Panc1 (cell line): ENCODE measurements around the gene TDRD7. TPM values are rescaled to one million over a fixed set of nuclear protein-coding genes. Genes with fewer than 3 reads are reported as not detected.

Experiments used
- ATAC-seq: fragments of 200-7000 bp; cut with Tn5 transposase; 2 replicates; pipeline ENCODE4 v1.9.1; 2020; ENCODE audit warnings: mild to moderate bottlenecking, moderate library complexity
- BruUV-seq: library from RNA; stranded (reverse); fragments of 400-500 nt; replicated peaks from 2 replicates; lab custom pipeline; 2021; lab: Mats Ljungman, UMichigan
- CTCF ChIA-PET: fragments of 300-600 bp; sonication (Branson Sonifier 250); formaldehyde crosslinking; loops from one replicate; lab custom pipeline; 2022; ENCODE audit warnings: antibody characterized with exemption; lab: Charles Lee
- POLR2A ChIA-PET: fragments of 300-600 bp; sonication (Branson Sonifier 250); formaldehyde crosslinking; loops from one replicate; lab custom pipeline; 2022; ENCODE audit warnings: antibody characterized with exemption; lab: Charles Lee
- DNase-seq: peaks from one replicate; pipeline ENCODE4 v3.0.0-alpha.2; 2010; ENCODE audit warnings: low read depth, low spot score
- H3K27ac ChIP-seq: 2 replicates; pipeline ENCODE4 v1.5.1; 2011; ENCODE audit warnings: mild to moderate bottlenecking, low read length, inconsistent platforms
- H3K27me3 ChIP-seq: fragments of 200-500 bp; sonication (Bioruptor generic); 2 replicates; pipeline ENCODE4 v1.6.0; 2014; ENCODE audit warnings: low read length, inconsistent platforms; ENCODE audit not compliant: control insufficient read depth, insufficient read depth
- H3K36me3 ChIP-seq: fragments of 200-500 bp; sonication (Bioruptor generic); 2 replicates; pipeline ENCODE4 v1.5.1; 2014; ENCODE audit warnings: inconsistent platforms, mild to moderate bottlenecking, low read length, moderate library complexity; ENCODE audit not compliant: control insufficient read depth, insufficient read depth
- H3K4me1 ChIP-seq: 2 replicates; pipeline ENCODE4 v1.5.1; 2011; ENCODE audit warnings: inconsistent platforms, mild to moderate bottlenecking, low read length, moderate library complexity; ENCODE audit not compliant: control insufficient read depth, insufficient read depth
- H3K4me3 ChIP-seq, 2 experiments: 2 replicates each; pipeline ENCODE4 v1.5.1; 2011 to 2012; ENCODE audit warnings: low read depth in 2 of 2, low read length in 2 of 2, mild to moderate bottlenecking in 2 of 2, inconsistent platforms in 1 of 2, moderate library complexity in 1 of 2
- H3K9me3 ChIP-seq: fragments of 200-500 bp; sonication (Bioruptor generic); 2 replicates; pipeline ENCODE4 v1.5.1; 2014; ENCODE audit warnings: low read depth, mild to moderate bottlenecking, inconsistent platforms, low read length, moderate library complexity; ENCODE audit not compliant: control insufficient read depth, insufficient read depth
- POLR2AphosphoS5 ChIP-seq: IDR thresholded peaks from 2 replicates; pipeline ENCODE4 v1.6.1; 2012; ENCODE audit warnings: mild to moderate bottlenecking, low read depth, low read length, moderate library complexity
- SIN3A ChIP-seq: IDR thresholded peaks from 2 replicates; pipeline ENCODE4 v1.6.1; 2012; ENCODE audit warnings: low read depth, mild to moderate bottlenecking, low read length, moderate library complexity, borderline replicate concordance; ENCODE audit not compliant: insufficient read depth
- TCF7L2 ChIP-seq: IDR thresholded peaks from 2 replicates; pipeline ENCODE4 v1.6.1; 2011; ENCODE audit warnings: mild to moderate bottlenecking, low read depth, low read length, inconsistent platforms
- in situ Hi-C: cut with HindIII; loops from 2 replicates; pipeline ENCODE4 v1.10.0; 2016; ENCODE audit warnings: low sequenced_read_pairs, low pct_unique_long_range_greater_than_20kb
- intact Hi-C: fragments of 100-400 bp; cut with micrococcal nuclease; formaldehyde crosslinking; loops from one replicate; pipeline ENCODE4 v1.10.0; 2022; ENCODE audit not compliant: unreplicated experiment
- total RNA-seq: library from RNA; stranded (reverse); gene quantifications from one replicate; pipeline ENCODE4 v1.2.1, GENCODE V29; 2021; ENCODE audit not compliant: unreplicated experiment
- TF ChIP-seq, protein P1 (sequence below), 2 experiments: IDR thresholded peaks; 2 replicates each; pipeline ENCODE4 v1.6.1; 2011 to 2012; ENCODE audit warnings: low read depth in 2 of 2, control low read depth in 1 of 2, low read length in 1 of 2, mild to moderate bottlenecking in 1 of 2, moderate library complexity in 1 of 2; ENCODE audit not compliant: insufficient read depth in 1 of 2
- TF ChIP-seq, protein P2 (sequence below): fragments of 450-650 bp; IDR thresholded peaks from 2 replicates; pipeline ENCODE4 v1.5.1; 2017; ENCODE audit warnings: mild to moderate bottlenecking

TDRD7 gene
- total RNA-seq, 1 experiment from 2014 or later, result 10.6 TPM

DNA sequence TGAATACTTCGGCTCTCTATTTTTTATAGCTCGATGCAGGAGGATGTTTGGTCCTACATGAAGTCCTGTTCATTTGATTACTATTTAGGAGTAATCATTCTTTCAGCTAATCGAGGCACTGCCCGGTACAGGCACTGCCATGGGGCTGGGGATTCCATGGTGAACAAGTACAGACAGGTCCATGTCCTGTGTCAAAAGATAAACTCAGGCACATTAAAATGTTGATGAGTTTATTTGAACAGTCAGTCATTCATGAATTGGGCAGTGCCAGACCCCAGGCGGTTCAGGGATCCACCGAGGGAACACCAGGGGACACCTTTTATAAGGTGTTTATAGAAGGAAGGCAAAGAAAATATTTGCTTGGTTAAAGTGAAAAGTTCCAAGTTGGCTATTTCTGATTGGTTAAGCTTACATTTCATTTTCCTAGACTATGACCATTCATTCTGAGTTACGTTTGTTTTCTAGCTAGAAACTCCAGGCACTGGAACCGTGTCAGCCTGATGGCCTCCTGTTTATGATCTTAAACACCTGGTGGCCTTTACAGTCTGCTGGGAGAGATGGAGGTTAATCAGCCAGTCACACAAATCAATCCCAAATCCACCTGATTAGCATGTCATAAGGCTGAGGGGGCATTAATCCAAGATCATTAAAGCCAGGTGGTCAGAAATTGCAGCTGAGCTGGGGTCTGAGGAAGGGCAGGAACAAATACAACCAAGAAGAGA is 47.0 kb upstream of the TDRD7 start:
- BruUV-seq, result no TSS peak
- Histone ChIP-seq H3K27me3 (no peaks in the 10 kb centered on the region), H3K9me3 (no peaks in the 10 kb centered on the region), H3K36me3 (no peaks in the 10 kb centered on the region), H3K4me1 (no peaks in the 10 kb centered on the region), H3K4me3 (no peak overlapping the region), H3K27ac (no peak overlapping the region)
- POLR2A ChIA-PET, result no interaction called here
- intact Hi-C loops (no loop called here), in situ Hi-C loops (no loop called here)
- TF ChIP-seq, protein P1, sequence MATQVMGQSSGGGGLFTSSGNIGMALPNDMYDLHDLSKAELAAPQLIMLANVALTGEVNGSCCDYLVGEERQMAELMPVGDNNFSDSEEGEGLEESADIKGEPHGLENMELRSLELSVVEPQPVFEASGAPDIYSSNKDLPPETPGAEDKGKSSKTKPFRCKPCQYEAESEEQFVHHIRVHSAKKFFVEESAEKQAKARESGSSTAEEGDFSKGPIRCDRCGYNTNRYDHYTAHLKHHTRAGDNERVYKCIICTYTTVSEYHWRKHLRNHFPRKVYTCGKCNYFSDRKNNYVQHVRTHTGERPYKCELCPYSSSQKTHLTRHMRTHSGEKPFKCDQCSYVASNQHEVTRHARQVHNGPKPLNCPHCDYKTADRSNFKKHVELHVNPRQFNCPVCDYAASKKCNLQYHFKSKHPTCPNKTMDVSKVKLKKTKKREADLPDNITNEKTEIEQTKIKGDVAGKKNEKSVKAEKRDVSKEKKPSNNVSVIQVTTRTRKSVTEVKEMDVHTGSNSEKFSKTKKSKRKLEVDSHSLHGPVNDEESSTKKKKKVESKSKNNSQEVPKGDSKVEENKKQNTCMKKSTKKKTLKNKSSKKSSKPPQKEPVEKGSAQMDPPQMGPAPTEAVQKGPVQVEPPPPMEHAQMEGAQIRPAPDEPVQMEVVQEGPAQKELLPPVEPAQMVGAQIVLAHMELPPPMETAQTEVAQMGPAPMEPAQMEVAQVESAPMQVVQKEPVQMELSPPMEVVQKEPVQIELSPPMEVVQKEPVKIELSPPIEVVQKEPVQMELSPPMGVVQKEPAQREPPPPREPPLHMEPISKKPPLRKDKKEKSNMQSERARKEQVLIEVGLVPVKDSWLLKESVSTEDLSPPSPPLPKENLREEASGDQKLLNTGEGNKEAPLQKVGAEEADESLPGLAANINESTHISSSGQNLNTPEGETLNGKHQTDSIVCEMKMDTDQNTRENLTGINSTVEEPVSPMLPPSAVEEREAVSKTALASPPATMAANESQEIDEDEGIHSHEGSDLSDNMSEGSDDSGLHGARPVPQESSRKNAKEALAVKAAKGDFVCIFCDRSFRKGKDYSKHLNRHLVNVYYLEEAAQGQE (IDR thresholded peaks at IDR 0.05; ENCODE audit: insufficient read depth in 1 of 2, low read depth in 2 of 2, low read length in 1 of 2), result no peak
- no peak for TF ChIP-seq SIN3A
- TF ChIP-seq, protein P2, sequence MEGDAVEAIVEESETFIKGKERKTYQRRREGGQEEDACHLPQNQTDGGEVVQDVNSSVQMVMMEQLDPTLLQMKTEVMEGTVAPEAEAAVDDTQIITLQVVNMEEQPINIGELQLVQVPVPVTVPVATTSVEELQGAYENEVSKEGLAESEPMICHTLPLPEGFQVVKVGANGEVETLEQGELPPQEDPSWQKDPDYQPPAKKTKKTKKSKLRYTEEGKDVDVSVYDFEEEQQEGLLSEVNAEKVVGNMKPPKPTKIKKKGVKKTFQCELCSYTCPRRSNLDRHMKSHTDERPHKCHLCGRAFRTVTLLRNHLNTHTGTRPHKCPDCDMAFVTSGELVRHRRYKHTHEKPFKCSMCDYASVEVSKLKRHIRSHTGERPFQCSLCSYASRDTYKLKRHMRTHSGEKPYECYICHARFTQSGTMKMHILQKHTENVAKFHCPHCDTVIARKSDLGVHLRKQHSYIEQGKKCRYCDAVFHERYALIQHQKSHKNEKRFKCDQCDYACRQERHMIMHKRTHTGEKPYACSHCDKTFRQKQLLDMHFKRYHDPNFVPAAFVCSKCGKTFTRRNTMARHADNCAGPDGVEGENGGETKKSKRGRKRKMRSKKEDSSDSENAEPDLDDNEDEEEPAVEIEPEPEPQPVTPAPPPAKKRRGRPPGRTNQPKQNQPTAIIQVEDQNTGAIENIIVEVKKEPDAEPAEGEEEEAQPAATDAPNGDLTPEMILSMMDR, result no peak
- TF ChIP-seq TCF7L2, result no peak
- TF ChIP-seq POLR2AphosphoS5, result no peak
- DNase-seq (no peak), ATAC-seq (no peak)
- CTCF ChIA-PET, result no interaction called here

DNA sequence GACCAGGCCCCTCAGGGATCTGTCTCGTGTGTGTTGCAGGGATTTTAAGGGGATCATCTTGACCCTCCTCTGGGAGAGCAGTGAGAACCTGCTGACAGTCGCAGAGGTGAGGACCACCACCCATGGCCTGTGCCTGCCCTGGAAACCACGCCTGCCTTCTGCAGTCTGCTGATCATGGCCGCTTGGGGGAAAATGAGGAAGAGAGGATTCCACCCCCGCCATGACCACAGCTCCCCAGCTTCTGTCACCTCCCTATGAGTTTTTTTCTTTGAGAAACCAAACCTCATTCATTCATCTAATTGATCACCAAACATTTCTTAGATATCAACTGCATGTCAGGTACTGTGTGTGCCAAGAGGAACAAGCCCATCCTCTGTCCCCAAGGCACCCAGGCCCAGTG is 46.3 kb upstream of the TDRD7 start:
- in situ Hi-C loops (no loop called here), intact Hi-C loops (no loop called here)
- H3K4me3 ChIP-seq, result no peak overlapping the region
- TF ChIP-seq, protein P1 (IDR thresholded peaks at IDR 0.05; ENCODE audit: insufficient read depth in 1 of 2, low read depth in 2 of 2, low read length in 1 of 2), result no peak
- TF ChIP-seq POLR2AphosphoS5 (no peak), TCF7L2 (no peak), SIN3A (no peak)
- TF ChIP-seq, protein P2, result no peak
- ChIA-PET CTCF (no interaction called here), POLR2A (no interaction called here)
- H3K27me3 ChIP-seq, result no peaks in the 10 kb centered on the region
- no peak for ATAC-seq
- no peaks in the 10 kb centered on the region for H3K4me1 ChIP-seq
- no peak overlapping the region for H3K27ac ChIP-seq
- H3K9me3 ChIP-seq, result no peaks in the 10 kb centered on the region
- no peak for DNase-seq
- no peaks in the 10 kb centered on the region for H3K36me3 ChIP-seq
- no TSS peak for BruUV-seq
